GM12878 (cell line): ENCODE results near the gene SH3GL3. TPM values are rescaled to one million over a fixed set of nuclear protein-coding genes. Genes with fewer than 3 reads are reported as not detected.

Source experiments
- ATAC-seq: fragments of 200-7000 bp; cut with Tn5 transposase; 3 replicates; pipeline ENCODE4 v1.9.1; 2020; ENCODE audit warnings: mild to moderate bottlenecking, moderate library complexity
- BruUV-seq: library from RNA; stranded (reverse); fragments of 400-500 nt; replicated peaks from 2 replicates; lab custom pipeline; 2021; lab: Mats Ljungman, UMichigan
- CTCF ChIA-PET: fragments of 300-600 bp; sonication (Branson Sonifier 250); formaldehyde crosslinking; extraction: SDS; loops from one replicate; lab custom pipeline; 2021; ENCODE audit warnings: inconsistent platforms; lab: Yijun Ruan, JAX
- POLR2A ChIA-PET: fragments of 350-600 bp; formaldehyde crosslinking; extraction: SDS; loops from one replicate; lab custom pipeline; 2021; ENCODE audit warnings: inconsistent platforms; lab: Charles Lee
- RAD21 ChIA-PET: fragments of 300-600 bp; sonication (Branson Sonifier 250); formaldehyde crosslinking; loops from one replicate; lab custom pipeline; 2023; ENCODE audit warnings: antibody characterized with exemption; ENCODE audit not compliant: unreplicated experiment; lab: Charles Lee
- SMC1A ChIA-PET: fragments of 300-600 bp; sonication (Branson Sonifier 250); formaldehyde crosslinking; loops from one replicate; lab custom pipeline; 2023; ENCODE audit not compliant: unreplicated experiment, uncharacterized antibody; lab: Charles Lee
- DNase-seq: peaks from one replicate; pipeline ENCODE4 v3.0.0-alpha.2; 2011; ENCODE audit warnings: low read depth, low spot score
- FAIRE-seq: peaks from 3 replicates; lab custom pipeline; 2011; peaks lifted over from hg19 to GRCh38; lab: Jason Lieb, UNC
- H2AFZ ChIP-seq: 2 replicates; pipeline ENCODE4 v1.6.0; 2011; ENCODE audit warnings: low read depth, low read length, control low read depth; ENCODE audit not compliant: control insufficient read depth
- H3K27ac ChIP-seq: 2 replicates; pipeline ENCODE4 v1.5.1; 2011; ENCODE audit warnings: control low read depth; ENCODE audit not compliant: control insufficient read depth, insufficient read depth
- H3K27me3 ChIP-seq, 2 experiments: replicated peaks in 1 of 2; 2 replicates each; pipeline versions ENCODE4 v1.6.0 to v1.6.1; 2011; ENCODE audit warnings: low read length in 1 of 2; ENCODE audit not compliant: control insufficient read depth in 2 of 2, insufficient read depth in 2 of 2
- H3K36me3 ChIP-seq, 2 experiments: 2 replicates each; pipeline ENCODE4 v1.5.1; 2011; ENCODE audit warnings: low read length in 1 of 2; ENCODE audit not compliant: control insufficient read depth in 2 of 2, insufficient read depth in 2 of 2
- H3K4me1 ChIP-seq: 2 replicates; pipeline ENCODE4 v1.6.1; 2011; ENCODE audit warnings: mild to moderate bottlenecking, low read length, moderate library complexity, mixed read lengths; ENCODE audit not compliant: control insufficient read depth, insufficient read depth
- H3K4me2 ChIP-seq: 2 replicates; pipeline ENCODE4 v1.6.0; 2011; ENCODE audit warnings: control low read depth; ENCODE audit not compliant: control insufficient read depth, insufficient read depth
- H3K4me3 ChIP-seq: fragments of 200-600 bp; sonication (generic); 2 replicates; pipeline ENCODE4 v1.5.1; 2016
- H3K79me2 ChIP-seq: 2 replicates; pipeline ENCODE4 v1.6.0; 2011; ENCODE audit warnings: low read length; ENCODE audit not compliant: control insufficient read depth, insufficient read depth
- H3K9ac ChIP-seq: 2 replicates; pipeline ENCODE4 v1.8.0; 2011; ENCODE audit warnings: low read length, control low read depth, mixed read lengths; ENCODE audit not compliant: control insufficient read depth, insufficient read depth
- H3K9me3 ChIP-seq: replicated peaks from 3 replicates; pipeline ENCODE4 v1.5.1; 2011; ENCODE audit warnings: mild to moderate bottlenecking, low read length; ENCODE audit not compliant: control insufficient read depth, insufficient read depth
- H4K20me1 ChIP-seq: 2 replicates; pipeline ENCODE4 v1.6.0; 2011; ENCODE audit not compliant: control insufficient read depth, insufficient read depth
- BCL3 ChIP-seq: IDR thresholded peaks from 2 replicates; pipeline ENCODE4 v1.6.1; 2011; ENCODE audit warnings: borderline replicate concordance, low read depth, mild to moderate bottlenecking, moderate library complexity, low read length; ENCODE audit not compliant: insufficient read depth, poor library complexity, severe bottlenecking
- BMI1 ChIP-seq: fragments of 450-650 bp; IDR thresholded peaks from 2 replicates; pipeline ENCODE4 v1.6.1; 2016; ENCODE audit warnings: mild to moderate bottlenecking, moderate library complexity, borderline replicate concordance
- E2F8 ChIP-seq: fragments of 450-650 bp; IDR thresholded peaks from 2 replicates; pipeline ENCODE4 v1.6.1; 2018; ENCODE audit warnings: mild to moderate bottlenecking, low read depth, moderate library complexity; ENCODE audit not compliant: partially characterized antibody
- FOS ChIP-seq: IDR thresholded peaks from 3 replicates; pipeline ENCODE4 v1.6.1; 2011; ENCODE audit warnings: borderline replicate concordance; ENCODE audit not compliant: insufficient read length; ENCODE audit errors: extremely low read depth
- MAX ChIP-seq: IDR thresholded peaks from 2 replicates; pipeline ENCODE4 v1.6.1; 2012; ENCODE audit warnings: low read depth, low read length, improper control_type of control experiment
- MTA2 ChIP-seq: fragments of 450-650 bp; IDR thresholded peaks from 2 replicates; pipeline ENCODE4 v1.6.1; 2016; ENCODE audit warnings: low read depth, mild to moderate bottlenecking, moderate library complexity
- MTA3 ChIP-seq: IDR thresholded peaks from 2 replicates; pipeline ENCODE4 v1.6.1; 2012; ENCODE audit warnings: low read length, inconsistent platforms, borderline replicate concordance
- MYC ChIP-seq: IDR thresholded peaks from 2 replicates; pipeline ENCODE4 v1.6.1; 2011; ENCODE audit warnings: mild to moderate bottlenecking, low read length, moderate library complexity, inconsistent platforms; ENCODE audit not compliant: insufficient read depth, insufficient replicate concordance, insufficient read length, severe bottlenecking
- NBN ChIP-seq: fragments of 450-650 bp; IDR thresholded peaks from 2 replicates; pipeline ENCODE4 v1.6.1; 2016
- PRDM15 ChIP-seq: fragments of 450-650 bp; formaldehyde crosslinking; IDR thresholded peaks from 2 replicates; pipeline ENCODE4 v1.4.0; 2020; ENCODE audit warnings: mild to moderate bottlenecking, moderate library complexity
- RB1 ChIP-seq: fragments of 450-650 bp; formaldehyde crosslinking; IDR thresholded peaks from 2 replicates; pipeline ENCODE4 v1.6.1; 2017; ENCODE audit warnings: mild to moderate bottlenecking, borderline replicate concordance
- SMARCA5 ChIP-seq: fragments of 450-650 bp; IDR thresholded peaks from 2 replicates; pipeline ENCODE4 v1.6.1; 2017; ENCODE audit warnings: mild to moderate bottlenecking
- SREBF2 ChIP-seq: IDR thresholded peaks from 2 replicates; pipeline ENCODE4 v1.6.1; 2012; ENCODE audit warnings: mild to moderate bottlenecking, low read length
- STAT1 ChIP-seq: fragments of 450-650 bp; conservative IDR thresholded peaks from 2 replicates; pipeline ENCODE4 v1.6.1; 2014; ENCODE audit warnings: antibody characterized with exemption, mild to moderate bottlenecking
- SUZ12 ChIP-seq: fragments of 200-600 bp; sonication (generic); IDR thresholded peaks from one replicate; pipeline ENCODE4 v1.6.1; 2018; ENCODE audit warnings: antibody characterized with exemption, mild to moderate bottlenecking; ENCODE audit not compliant: unreplicated experiment
- TARDBP ChIP-seq: IDR thresholded peaks from 2 replicates; pipeline ENCODE4 v1.6.1; 2016; ENCODE audit warnings: borderline replicate concordance
- TCF12 ChIP-seq: IDR thresholded peaks from 2 replicates; pipeline ENCODE4 v1.6.1; 2011; ENCODE audit warnings: low read depth, mild to moderate bottlenecking, low read length
- ZNF217 ChIP-seq: fragments of 450-650 bp; IDR thresholded peaks from 2 replicates; pipeline ENCODE4 v1.6.1; 2017; ENCODE audit warnings: antibody characterized with exemption, mild to moderate bottlenecking
- whole genome bisulfite sequencing: methylation state at CpG from one replicate; pipeline ENCODE4 v1.1.6; 2016; ENCODE audit warnings: low lambda C conversion rate; ENCODE audit not compliant: insufficient replicate concordance, insufficient coverage; ENCODE audit errors: missing lambda C conversion rate; 5-methylcytosine and 5-hydroxymethylcytosine counted together
- in situ Hi-C: fragments of 300-500 bp; cut with MboI; formaldehyde crosslinking; loops from 9 replicates; pipeline ENCODE4 v1.14.3; 2018; ENCODE audit warnings: mixed read lengths
- intact Hi-C: fragments of 100-400 bp; cut with micrococcal nuclease; formaldehyde crosslinking; loops from one replicate; pipeline ENCODE4 v1.14.2; 2022; ENCODE audit not compliant: unreplicated experiment
- polyA plus RNA-seq, 11 experiments: library from polyadenylated mRNA; depleted of rRNA in 4 of 11; unstranded in 6 of 11; stranded (reverse) in 5 of 11; fragments of >200 nt; fragmentation: Nextera tagmentation in 4 of 11; fragmentation: Illumina TruSeq in 1 of 11; extraction: Ambion mirVana in 4 of 11; extraction: Trizol in 1 of 11; gene quantifications; 1 replicate in 1 of 11; 2 replicates in 10 of 11; pipeline versions ENCODE4 v1.2.1 to v1.2.3, GENCODE V29; 2011 to 2016; ENCODE audit warnings: inconsistent platforms in 2 of 11, missing spikeins in 2 of 11, low read depth in 1 of 11
- total RNA-seq, 4 experiments: library from RNA; depleted of rRNA in 3 of 4; stranded (reverse); fragments of >200 nt in 3 of 4; fragmentation: Illumina TruSeq in 1 of 4; extraction: Trizol in 1 of 4; gene quantifications; 2 replicates each; pipeline versions ENCODE4 v1.2.1 to v1.2.3, GENCODE V29; 2013 to 2021

The SH3GL3 gene
- total and polyA plus RNA-seq, 10 of the 15 experiments (the other 5 are each of a cell fraction or from before 2014, with no cell fraction given): not detected

- Histone ChIP-seq H3K79me2 (no peaks in the 10 kb centered on the region), H2AFZ (no peak overlapping the region), H3K4me3 (no peak overlapping the region), H3K27ac (no peak overlapping the region), H3K27me3 (peaks cover 0 to 4% of the 10 kb centered on the region in 2 experiments; a peak in 1 of 4 replicates), H3K9ac (no peak overlapping the region), H3K9me3 (no peaks in the 10 kb centered on the region), H3K4me1 (no peaks in the 10 kb centered on the region), H3K4me2 (no peak overlapping the region), H4K20me1 (no peaks in the 10 kb centered on the region), H3K36me3 (no peaks in the 10 kb centered on the region)
- WGBS: 48% methylated on average over 14 of the region's 14 CpGs
- ChIA-PET RAD21 (interaction anchor here (0.8 kb wide), 1 partner anchor 198 kb away, joined by 3 read pairs; no protein-coding TSS in a partner anchor), SMC1A (no interaction called here), CTCF (interaction anchor here (1.0 to 1.9 kb wide), 2 partner anchors 114 to 115 kb away, joined by 3 to 4 read pairs; no protein-coding TSS in a partner anchor), POLR2A (no interaction called here)
- no peak for FAIRE-seq
- in situ Hi-C loops (no loop called here), intact Hi-C loops (no loop called here)
- no TSS peak for BruUV-seq
- no peak for DNase-seq
- no peak for ATAC-seq
- TF ChIP-seq MYC (no peak), MTA2 (no peak), RB1 (no peak), BMI1 (no peak), STAT1 (no peak), MTA3 (no peak), FOS (no peak), PRDM15 (CRISPR knock-in tag) (no peak), E2F8 (no peak), SUZ12 (no peak), SREBF2 (no peak), MAX (no peak), BCL3 (no peak), SMARCA5 (no peak), TARDBP (no peak), ZNF217 (no peak), TCF12 (no peak), NBN (no peak)
Observed at GRCh38 chr15:83446417-83446816, 724 bp upstream of the SH3GL3 start.
